SKM-1 (cell line): ENCODE measurements around the gene FSTL3.
"Not testable (repeated sequence)": the region's sequence is repeated elsewhere in the genome, so short reads cannot be mapped to it uniquely, and the experiment has no call there.

Experiments used
- DNase-seq: peaks from one replicate; lab custom pipeline; 2025; ENCODE audit not compliant: unreplicated experiment; lab: John Stamatoyannopoulos, UW

FSTL3 gene

DNA sequence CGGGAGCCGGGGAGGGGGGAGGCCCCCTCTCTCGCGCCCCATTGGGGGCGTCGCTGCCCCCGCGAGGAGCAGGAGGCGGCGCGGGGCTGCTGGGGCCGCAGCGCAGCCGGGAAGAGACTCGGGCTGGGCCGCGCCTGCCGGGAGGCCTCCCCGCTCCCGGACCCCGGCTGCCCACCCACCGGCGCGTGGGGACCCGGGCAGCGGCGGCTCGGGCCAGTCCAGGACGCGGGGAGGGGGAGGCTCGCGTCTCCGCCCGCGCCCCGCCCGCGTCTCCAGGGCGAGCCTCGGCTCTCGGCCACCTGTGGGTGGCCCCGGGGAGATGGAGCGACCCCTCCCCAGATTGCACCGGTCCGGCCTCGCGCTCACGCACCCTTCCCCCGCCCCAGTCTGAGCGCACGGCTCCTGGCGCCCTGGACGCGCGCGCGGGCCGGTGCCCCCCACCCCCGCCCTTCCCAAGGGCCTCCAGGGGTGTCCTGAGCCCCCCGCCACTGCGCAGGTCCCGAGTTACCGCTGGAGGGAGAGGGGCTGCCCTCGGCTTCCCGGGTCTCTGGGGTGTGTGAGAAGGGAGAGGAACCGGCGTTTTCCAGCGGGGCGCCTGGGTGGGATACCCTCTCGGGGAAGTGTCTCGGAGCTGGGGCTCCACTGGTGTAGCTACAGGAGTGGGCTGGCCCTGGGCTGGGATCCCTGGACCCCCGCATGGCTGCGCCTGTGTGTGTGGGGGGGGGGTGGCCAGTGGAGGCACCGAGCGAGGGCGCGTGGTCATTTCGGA, 33.2 kb downstream of the FSTL3 start:
- DNase-seq, result no peak

DNA sequence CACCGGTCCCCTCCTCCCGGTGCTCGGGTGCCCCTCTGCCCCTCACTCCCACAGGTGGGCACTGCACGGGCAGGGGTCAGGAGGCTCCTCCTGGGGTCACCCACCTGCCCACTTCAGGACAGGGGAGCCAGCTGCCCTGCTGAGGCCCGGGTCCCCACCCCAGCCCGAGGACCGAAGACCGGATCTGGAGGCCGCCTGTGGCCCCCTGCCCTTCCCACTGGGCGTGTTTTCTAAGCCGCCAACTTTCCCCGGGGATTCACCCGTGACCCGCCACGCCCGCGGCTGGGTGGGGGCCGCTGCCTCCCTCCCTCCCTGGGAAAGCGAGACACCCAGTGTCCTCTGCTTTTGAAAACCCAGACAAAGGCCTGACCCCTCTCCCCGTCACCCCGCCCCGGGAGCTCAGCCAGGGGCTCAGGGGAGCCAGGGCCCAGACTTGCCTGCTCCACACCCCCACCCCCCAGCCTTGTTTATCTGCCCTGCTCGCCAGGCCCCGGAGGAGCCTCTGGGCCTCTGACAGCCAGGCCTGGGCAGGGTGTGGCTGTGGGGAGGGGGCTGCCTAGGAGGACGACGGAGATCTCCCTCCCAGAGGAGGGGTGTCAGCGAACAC, 33.9 kb downstream of the FSTL3 start:
- no peak for DNase-seq

DNA sequence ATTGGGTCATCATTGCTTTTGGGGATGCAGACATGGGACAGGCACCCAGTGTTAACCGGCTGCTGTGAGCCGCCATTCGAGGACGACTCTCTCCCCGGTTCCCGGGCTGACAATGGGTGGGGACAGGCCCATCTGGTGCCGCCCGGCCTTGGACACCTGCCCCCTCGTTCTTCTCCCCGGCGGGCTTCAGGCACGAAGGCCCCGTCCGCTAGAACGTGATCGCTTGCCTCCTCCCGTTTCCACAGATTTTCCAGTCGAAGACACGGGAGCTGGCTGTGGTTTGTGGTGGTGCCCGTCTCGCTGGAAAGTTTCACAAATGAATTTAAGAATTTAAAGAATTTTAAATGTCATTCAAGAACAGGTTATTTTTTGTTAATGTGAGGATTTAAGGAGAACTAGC, 34.6 kb downstream of the FSTL3 start:
- no peak for DNase-seq

DNA sequence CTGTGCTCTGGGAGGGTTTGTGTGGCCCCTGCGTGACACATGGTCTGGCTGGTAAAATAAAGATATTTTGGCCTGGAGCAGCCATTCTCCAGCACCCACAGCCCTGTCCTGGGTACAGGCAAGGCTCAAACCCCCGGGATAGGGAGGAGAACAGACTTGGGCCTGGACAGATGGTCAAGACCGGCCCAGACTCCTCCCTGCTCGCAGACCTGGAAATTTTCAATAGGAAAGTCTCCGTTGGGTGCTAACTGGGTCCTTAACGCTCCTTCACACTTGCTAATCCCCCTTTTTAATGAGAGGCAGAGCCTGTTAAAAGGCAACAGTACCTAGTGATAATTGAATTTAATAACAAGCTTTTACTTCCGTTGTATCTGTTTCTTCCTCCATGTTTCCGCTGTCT, 35.1 kb downstream of the FSTL3 start:
- DNase-seq, result no peak

- DNase-seq, result no peak
Measured at GRCh38 chr19:715347-715746, 39.2 kb downstream of the FSTL3 start.

GRCh38 chr19:718251-718951, 42.2 kb downstream of the FSTL3 start:
- peak; percentile 64 for DNase-seq

DNA sequence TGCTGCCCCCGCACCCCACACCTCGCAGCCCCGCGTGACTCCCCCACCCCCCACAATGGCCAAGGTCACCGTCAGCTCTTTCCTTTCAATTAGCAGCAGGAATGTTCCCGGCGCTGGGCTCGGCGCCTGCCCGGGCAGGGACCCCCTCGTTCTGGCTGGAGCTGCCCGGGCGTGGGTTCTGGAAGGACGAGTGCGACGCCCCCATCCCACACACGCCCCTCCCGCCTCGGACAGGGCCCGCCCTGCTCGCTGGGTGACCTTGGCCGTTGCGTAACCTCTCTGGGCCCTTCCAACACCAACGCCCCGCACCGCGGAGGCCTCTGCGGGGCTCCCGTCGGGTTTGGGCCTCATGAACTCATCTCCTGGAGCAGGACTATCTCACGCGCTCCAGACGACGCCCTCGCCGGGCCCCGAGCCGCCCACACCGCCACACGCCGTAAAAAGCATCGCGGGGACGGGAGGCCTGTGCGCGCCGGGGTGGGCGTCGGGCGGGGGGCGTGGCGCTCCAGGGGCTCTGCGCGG, 42.9 kb downstream of the FSTL3 start:
- peak; percentile 57 for DNase-seq

DNA sequence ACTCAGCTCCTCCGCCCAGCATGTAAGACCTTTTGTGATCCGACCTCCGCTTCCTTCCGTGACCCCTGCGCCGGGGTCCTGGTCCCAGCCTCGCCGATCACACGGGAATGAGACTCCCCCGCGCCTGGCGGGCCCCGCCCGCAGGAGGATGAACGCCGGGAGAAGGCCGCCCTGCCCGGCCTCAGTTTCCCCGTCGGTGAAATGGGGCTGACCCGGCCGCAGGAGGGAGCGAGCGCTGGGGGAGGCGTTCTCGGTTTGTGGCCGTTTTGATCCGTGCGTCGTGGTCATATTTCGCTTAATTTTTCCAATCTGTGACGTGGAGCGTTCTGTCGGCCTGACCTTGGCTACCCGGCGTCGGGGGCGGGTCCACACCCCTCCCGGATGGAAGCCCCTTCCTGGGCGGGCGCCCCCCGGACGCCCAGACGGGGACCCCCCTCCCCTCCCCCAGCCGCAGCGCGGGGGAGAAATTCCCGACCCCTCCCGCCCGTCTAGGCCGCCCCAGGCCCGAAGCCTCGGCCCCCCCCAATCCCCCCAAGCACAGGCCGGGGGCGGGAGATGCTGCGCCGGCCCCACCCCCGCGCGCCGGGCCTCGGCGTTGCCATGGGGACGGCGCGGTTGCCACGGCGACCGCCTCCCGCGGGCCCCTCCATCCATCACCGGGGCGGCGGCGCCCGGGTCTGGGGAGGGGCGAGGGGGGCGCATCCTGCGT, 43.6 kb downstream of the FSTL3 start:
- DNase-seq, result no peak

DNA sequence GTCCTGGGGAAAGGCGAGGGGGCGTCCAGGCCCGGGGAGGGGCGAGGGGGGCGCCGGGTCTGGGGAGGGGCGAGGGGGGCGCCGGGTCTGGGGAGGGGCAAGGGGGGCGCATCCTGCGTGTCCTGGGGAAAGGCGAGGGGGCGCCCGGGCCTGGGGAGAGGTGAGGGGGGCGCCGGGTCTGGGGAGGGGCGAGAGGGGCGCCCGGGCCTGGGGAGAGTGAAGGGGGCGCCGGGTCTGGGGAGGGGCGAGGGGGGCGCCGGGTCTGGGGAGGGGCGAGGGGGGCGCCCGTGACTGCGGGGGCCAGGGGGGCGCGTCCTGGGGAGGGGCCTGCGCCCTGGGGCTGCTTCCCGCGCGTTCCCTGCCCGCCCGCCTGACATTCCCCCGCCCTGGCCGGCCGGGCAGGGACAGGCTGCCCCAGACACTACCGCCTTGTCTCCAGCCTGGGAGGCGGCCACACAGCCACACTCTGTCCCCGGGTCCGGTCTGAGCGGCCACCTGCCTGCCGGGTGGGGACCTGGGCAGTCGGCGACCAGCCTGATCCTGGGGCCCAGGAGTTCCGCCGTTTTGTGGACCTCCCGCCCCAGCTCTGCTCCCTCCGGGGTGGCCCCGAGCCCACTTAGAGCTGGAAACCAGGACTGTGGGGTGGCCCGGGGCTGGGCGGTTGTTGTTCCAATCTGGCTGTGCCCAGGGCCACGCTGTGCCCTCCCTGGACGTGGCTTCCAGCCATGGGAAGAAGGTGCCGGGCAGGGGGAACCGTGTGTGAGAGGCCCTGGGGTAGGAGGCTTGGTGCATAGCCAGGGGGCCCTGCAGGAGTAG, 44.4 kb downstream of the FSTL3 start:
- DNase-seq, result no peak

GRCh38 chr19:722553-723101, 46.4 kb downstream of the FSTL3 start:
- DNase-seq, result no peak

DNA sequence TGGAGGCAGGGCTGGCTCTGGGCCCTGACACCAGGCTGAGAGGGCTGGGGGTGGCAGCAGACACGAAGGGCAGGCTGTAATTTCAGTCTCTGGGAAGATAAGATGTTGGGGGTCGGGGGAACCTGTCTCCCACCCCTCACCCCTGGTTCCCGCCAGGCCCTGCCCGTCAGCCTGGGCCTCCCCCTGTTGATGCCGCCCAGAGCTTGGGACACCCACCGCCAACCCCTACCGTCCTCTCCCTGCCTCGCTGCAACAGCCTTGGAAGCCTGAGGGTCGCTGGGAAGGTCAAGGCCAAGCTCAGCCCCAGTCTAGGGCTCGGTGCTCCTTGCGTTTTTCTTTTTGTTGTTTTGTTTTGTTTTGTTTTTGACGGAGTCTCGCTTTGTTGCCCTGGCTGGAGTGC, 47.1 kb downstream of the FSTL3 start:
- DNase-seq, result no peak

DNA sequence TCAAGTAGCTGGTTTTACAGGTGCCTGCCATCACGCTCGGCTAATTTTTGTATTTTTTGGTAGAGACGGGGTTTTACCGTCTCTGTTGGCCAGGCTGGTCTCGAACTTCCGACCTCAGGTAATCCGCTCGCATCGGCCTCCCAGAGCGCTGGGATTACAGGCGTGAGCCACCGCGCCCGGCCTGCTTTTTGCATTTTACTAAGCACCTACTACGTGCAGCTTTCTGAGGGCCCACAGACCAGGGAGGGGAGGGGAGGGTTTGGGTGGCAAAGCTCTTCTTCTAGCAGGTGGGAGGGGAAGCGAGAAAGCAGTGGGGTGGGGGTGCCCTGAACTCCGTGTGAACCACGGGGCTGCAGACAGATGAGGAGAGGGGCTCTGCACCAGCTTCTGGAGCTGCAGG, 47.5 kb downstream of the FSTL3 start:
- DNase-seq, result no peak

DNA sequence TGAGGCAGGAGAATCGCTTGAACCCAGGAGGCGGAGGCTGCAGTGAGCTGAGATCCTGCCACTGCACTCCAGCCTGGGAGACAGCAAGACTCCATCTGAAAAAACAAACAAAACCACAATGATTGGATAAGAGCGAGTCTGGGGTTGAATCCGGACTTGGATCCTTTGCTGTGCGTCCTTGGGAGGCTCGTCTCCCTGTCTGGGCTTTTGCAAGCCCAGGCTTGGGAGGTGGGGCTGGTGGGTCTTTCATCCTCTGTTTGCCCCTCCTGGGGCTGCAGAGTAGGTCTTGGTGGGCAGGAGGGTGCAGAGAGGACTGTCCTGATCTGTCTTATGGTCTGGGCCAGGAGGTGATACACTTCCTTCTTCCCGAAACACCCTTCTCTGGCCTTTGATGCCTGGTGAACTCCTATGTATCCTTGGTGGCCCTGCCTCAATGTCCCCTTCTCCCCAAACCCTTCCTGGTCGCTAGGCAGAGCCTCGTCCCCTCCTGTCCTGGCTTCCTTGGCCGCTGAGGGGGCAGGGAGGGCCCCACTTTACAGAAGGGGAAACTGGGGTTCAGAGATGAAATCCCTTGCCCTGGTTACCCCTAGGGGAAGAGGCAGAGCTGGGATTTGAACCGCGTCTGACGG, 49.4 kb downstream of the FSTL3 start:
- DNase-seq, result no peak

- DNase-seq, result no peak
Measured at GRCh38 chr19:726993-727956, 51.1 kb downstream of the FSTL3 start.

- DNase-seq, result no peak
Measured at GRCh38 chr19:728011-728410, 51.8 kb downstream of the FSTL3 start.

GRCh38 chr19:729564-729963, 53.4 kb downstream of the FSTL3 start:
- DNase-seq, result not testable (repeated sequence)

DNA sequence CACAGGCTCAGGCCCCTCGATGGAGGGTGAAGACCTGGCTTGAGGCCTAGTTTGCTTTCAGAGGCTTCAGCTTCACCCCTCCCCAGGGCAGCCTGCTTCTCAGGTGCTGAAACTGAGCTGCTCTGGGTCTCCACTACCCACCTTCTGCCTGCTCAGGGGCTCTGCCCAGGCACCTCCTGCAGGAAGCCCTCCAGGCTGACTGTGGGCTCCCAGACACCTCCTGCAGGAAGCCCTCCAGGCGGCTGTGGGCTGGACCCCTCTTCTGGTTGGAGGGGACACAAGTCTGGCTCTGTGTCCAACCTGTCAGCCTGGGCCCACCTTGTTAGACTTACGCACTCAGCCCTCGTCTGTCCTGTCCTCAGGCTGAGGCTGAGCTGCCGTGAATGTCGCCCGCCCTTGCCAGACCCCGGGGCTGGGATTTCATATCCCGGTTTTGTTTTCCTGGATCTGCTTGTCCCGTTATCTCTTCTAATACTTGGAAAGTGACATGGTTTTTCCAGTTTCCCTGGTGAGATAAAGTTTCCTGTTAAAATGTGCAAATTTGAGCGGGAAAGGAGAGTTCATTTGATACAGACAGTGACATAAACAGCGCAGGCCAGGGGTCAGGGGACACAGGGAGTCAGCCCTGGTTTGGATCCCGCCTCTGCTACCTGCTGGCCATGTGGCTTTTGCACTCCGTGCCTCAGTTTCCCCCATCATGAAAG, 53.9 kb downstream of the FSTL3 start:
- no peak for DNase-seq

GRCh38 chr19:731000-731399, 54.8 kb downstream of the FSTL3 start:
- DNase-seq, result no peak
